Smooth muscle cell of bladder (primary cell): Measurements from ENCODE around the gene ZBTB14. TPM values are rescaled to one million over a fixed set of nuclear protein-coding genes. Genes with fewer than 3 reads are reported as not detected.

ENCODE experiments used
- total RNA-seq: library from RNA; depleted of rRNA; stranded (reverse); fragments of >200 nt; gene quantifications from 2 replicates; pipeline ENCODE4 v1.2.3, GENCODE V29; 2014

Gene ZBTB14, protein sequence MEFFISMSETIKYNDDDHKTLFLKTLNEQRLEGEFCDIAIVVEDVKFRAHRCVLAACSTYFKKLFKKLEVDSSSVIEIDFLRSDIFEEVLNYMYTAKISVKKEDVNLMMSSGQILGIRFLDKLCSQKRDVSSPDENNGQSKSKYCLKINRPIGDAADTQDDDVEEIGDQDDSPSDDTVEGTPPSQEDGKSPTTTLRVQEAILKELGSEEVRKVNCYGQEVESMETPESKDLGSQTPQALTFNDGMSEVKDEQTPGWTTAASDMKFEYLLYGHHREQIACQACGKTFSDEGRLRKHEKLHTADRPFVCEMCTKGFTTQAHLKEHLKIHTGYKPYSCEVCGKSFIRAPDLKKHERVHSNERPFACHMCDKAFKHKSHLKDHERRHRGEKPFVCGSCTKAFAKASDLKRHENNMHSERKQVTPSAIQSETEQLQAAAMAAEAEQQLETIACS
- 7.8 and 9.1 TPM in 2 replicates for total RNA-seq

GRCh38 chr18:5295231-5295920, at the start of gene ZBTB14:
Gene ZBTB14 (minus strand): TSS chr18:5295726. CDS start chr18:5293246, 2,480 bp downstream.

Other genes with a start within 250 kb of the ZBTB14 start
- gene AKAIN1, start 98.5 kb downstream of the ZBTB14 start, total RNA-seq: not detected in 2 replicates
- 10.1 and 30.4 TPM in 2 replicates for gene EPB41L3, start 248.3 kb upstream of the ZBTB14 start, total RNA-seq